Cortex of kidney (tissue), 1 donor: Measurements from ENCODE around the gene SRRD.

Source experiments
- DNase-seq: peaks from one replicate; lab custom pipeline; 2025; lab: John Stamatoyannopoulos, UW

Gene SRRD

DNA sequence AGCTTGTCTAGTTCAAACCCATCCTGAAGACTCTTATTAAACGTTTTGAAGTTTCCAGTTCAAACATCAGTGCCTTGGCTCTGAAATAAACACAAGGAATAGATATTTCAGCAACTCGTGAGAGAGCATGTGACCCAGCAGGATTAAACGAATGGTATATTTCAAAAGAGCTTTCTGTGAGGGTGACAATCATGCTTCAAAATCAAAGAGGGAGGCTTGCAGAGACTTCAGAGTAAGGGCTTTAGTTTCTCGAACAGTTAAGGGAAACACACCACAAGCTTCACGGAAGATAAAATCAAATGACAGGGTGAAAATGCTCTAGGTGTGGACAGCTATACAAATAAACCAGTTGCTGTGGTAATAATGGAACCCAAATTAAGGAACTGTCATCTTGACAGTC, 1.5 kb upstream of the SRRD start:
- DNase-seq: no peak

DNA sequence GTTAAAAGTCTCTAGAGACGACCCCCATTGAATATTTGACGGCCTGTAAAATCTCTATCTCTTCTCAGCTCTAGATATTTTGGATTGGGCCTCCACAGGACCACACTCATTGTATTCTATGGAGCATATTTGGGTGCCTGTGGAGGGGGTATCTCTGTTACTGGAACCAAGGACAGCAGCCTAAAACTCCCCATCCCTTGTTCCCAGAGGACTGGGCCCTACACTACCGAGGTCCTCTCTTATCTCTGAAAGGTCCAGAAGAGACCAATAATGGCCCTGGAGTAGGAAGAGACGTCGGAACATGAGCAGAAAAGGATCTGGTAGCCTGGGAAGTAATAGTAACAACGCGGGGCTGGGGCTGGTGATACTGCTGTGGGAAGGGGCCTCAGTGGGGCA, 636 bp upstream of the SRRD start:
- no peak for DNase-seq

DNA sequence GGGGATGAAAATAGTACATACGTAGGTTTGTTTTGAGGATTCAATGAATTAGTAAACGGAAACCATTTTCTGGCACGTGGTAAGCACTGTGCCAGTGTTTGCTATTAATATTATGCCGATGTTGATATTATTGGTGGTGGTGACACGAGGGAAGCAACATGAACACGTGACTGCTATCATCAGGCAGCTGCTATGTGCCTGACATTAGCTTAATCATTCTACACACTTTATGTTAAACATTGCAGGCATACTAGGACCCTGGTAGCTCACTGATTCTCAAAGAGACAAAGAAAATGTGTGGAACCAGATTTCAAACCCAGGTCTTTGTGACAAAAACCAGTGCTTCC, 656 bp downstream of the SRRD start:
- DNase-seq: no peak

GRCh38 chr22:26485013-26485412, 1.3 kb downstream of the SRRD start:
- no peak for DNase-seq

GRCh38 chr22:26485806-26486390, 2.2 kb downstream of the SRRD start:
- DNase-seq: no peak

DNA sequence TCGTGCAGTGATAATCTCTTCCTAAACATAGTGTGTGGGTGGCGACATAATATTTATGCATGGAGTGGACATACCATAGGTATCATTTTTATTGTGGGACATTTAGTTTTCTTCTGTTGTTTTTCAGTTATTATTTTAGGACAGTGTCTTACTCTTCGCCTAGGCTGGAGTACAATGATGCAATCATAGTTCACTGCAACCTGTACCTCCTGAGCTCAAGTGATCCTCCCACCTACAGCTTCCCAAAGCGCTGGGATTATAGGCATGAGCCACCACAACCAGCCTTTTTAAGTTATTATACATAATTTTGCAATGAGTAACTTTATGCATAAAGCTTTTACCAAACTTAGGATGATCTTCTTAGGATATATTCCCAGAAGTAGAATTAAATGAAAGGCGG, 2.7 kb downstream of the SRRD start:
- DNase-seq: no peak

GRCh38 chr22:26487996-26488395, 4.3 kb downstream of the SRRD start:
- DNase-seq: no peak

DNA sequence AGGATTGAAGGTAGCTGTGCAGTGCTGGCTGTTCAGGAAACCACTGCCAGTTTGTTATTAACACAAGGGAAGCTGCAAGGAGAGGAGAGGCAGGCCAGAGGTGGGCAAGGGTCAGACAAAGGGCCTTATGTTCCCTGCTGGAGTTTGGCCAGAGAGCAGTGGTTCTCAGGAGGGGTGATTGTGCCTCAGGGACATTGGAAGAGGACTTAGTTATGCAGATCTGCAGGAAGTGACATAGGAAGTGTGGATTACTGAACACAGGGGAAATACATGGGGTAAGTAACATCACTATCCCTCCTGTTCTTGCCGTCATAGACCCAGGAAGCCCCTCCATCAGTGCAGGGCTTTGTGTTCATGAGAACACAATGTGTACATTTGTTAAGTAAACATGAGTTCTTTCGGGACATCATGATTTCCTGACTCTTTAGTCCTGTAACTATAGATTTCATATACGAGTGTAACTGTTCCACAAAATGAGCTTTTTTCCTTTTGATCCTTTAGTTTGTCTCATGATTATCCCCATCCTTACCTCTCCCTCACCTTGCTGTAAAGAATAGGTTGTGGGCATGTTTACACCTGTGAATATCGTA, 5.9 kb downstream of the SRRD start:
- no peak for DNase-seq

DNA sequence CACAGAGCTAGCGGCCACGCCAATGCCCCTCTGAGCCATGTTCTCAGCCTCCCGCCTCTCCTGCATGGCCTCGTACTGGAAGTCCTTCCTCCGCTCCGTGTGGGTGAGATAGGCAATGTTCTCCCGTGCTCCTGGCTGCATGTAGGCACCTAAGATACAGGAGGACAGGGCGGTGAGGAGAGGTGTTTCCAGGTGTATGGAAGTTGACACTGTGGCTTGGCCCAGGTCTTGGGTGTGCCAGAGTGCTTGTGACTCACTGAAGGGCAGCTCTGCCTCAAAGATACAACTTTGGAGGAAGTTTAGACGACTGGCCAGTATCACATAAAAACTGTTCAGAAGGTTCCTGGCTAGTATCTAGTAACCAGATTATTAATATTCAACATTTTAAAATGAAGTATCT, 8.5 kb downstream of the SRRD start:
- no peak for DNase-seq

- DNase-seq: no peak
Observed at GRCh38 chr22:26494506-26494905, 10.8 kb downstream of the SRRD start.

DNA sequence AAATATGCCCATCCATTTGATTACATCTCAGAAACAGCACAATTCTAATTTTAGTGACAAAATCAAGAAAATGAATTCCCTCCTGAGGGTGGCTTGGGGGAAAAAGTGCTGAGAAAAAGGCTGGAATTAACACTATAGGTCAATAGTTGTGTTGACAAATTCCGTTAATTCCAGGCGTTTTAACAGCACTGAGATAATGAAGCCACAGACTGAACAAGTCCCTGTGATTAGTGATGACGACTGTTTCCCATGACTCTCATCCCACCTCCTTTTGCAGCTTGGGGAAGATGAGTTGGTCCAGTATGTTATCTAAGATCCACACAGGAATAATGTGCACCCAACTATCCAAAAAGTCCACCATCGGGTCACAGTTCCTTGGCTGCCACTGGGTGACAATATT, 12.8 kb downstream of the SRRD start:
- no peak for DNase-seq

- DNase-seq: no peak
Observed at GRCh38 chr22:26499188-26499703, 15.6 kb downstream of the SRRD start.

DNA sequence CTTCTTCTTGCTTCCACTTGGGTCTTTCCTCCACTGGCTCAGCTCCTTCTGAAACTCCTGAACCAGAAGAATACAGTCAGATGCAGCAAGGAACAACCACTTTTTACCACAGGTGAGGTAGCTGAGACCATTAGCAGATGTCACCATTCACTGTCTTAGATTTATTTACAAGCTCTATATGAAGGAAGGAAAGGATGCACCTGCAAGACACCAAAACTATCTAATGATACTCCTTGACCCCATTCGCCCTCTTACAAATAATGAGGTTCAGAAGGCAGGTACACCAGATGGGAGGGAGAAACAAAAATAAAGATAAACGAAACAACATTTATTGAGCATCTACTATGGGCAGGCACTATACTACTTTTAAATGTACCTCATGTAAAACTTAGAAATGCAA, 18.3 kb downstream of the SRRD start:
- no peak for DNase-seq

GRCh38 chr22:26502688-26503561, 19.2 kb downstream of the SRRD start:
- DNase-seq: no peak

- no peak for DNase-seq
Observed at GRCh38 chr22:26503758-26504157, 20.1 kb downstream of the SRRD start.

DNA sequence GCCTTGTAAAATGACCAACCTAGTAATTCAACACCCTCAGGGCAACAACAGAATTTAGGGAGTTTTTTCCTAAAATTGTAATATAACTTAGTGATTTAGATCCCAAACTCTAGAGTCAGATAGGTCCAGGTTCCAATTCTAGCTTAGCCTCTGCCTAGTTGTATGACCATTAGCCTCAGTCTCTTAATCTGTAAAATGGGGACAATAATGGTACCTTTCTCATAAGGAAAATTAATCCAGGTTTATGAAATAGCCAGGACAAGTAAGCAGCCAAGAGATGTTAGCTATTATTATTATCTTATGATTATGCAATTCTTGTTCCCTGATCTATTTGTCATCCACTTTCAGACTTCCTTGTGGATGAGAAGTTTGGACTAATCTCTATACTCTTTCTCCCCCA, 24.5 kb downstream of the SRRD start:
- DNase-seq: no peak

- DNase-seq: peak; percentile 39
Observed at GRCh38 chr22:26512149-26512793, 28.6 kb downstream of the SRRD start, which contains the start of gene TFIP11. TSS of gene TFIP11 (minus strand) at chr22:26512473. CDS start at chr22:26510272, 2,201 bp downstream.

DNA sequence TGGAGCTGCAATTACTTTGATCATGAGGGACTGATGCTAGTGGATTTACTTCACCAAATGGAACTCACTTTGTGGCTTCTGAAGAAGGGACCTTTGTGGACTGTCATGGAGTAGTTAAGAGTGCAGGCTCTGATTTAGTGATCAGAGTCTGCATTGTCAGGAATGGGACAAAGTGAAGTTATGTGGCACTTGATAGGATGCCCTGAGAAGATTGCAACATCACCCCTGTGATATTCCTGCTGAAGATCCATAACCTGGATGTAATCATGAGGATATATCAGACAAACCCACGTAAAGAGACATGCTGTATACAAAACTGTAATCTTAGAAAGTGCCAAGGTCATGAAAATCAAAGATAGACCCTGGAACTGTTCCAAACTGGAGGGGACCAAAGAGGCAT, 30.2 kb downstream of the SRRD start:
- DNase-seq: no peak

- DNase-seq: no peak
Observed at GRCh38 chr22:26514419-26515161, 30.9 kb downstream of the SRRD start.

DNA sequence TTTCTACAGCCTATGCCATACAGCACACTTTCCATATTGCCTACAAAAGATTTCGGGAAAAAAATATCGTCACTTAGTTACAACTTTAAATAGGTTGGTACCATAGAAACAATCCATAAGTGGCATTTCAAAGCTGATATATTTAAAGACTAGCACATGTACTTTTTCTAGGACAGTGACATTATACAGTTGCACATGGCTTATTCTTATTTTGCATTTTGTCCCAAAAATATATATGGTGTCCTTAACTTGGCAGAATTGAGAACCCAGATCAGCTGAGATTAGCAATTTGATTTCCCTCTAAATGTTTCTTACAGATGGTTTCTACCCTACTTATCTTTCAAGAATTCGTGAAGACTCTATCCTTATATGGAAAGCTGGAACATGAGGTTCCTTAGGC, 32.3 kb downstream of the SRRD start:
- no peak for DNase-seq

DNA sequence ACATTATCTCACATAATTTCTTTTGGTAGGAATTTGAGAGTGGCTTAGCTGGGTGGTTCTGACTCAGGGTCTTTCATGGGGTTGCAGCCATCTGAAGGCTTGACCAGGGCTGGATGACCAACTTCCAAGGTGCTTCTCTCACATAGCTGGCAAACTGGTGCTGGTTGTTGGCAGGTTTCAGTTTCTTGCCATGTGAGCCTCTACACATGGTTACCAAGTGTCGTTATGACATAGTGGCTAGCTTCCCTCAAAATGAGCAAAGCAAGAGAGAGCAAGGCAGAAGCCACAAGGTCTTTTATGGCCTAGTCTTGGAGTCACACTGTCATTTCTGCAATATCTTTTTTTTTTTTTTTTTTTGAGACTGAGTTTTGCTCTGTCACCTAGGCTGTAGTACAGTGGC, 32.8 kb downstream of the SRRD start:
- DNase-seq: no peak

GRCh38 chr22:26517429-26517828, 33.8 kb downstream of the SRRD start:
- no peak for DNase-seq
